ENCODE results near the gene NUDT14. TPM values are rescaled to one million over a fixed set of nuclear protein-coding genes. Genes with fewer than 3 reads are reported as not detected.

NUDT14 gene
- total RNA-seq, 1 donor from 2014 or later = 37.4 TPM

GRCh38 chr14:105143451-105144025 lies 37.6 kb downstream of the NUDT14 start:
- TF ChIP-seq CTCF (IDR thresholded peaks at IDR 0.05) = no peak
- Mint-ChIP-seq H3K27me3 (ENCODE audit: low read depth) (no peaks in the 10 kb centered on the region), H3K27ac (ENCODE audit: unreplicated experiment) (no peak overlapping the region), H3K4me1 (ENCODE audit: low read depth) (no peaks in the 10 kb centered on the region), H3K9me3 (ENCODE audit: low read depth) (peaks cover 4% of the 10 kb centered on the region), H3K4me3 (ENCODE audit: unreplicated experiment) (no peak overlapping the region), H3K36me3 (ENCODE audit: low read depth) (peaks cover 17% of the 10 kb centered on the region)
- peak; percentile 90 for DNase-seq (ENCODE audit: low spot score)

GRCh38 chr14:105142651-105143450 lies 38.3 kb downstream of the NUDT14 start:
- TF ChIP-seq CTCF (IDR thresholded peaks at IDR 0.05) = no peak
- no peaks in the 10 kb centered on the region for H3K27me3 Mint-ChIP-seq (ENCODE audit: low read depth)
- peak; percentile 93 for DNase-seq (ENCODE audit: low spot score)
- H3K36me3 Mint-ChIP-seq (ENCODE audit: low read depth) = peaks cover 17% of the 10 kb centered on the region
- no peak overlapping the region for H3K4me3 Mint-ChIP-seq (ENCODE audit: unreplicated experiment)
- no peak overlapping the region for H3K27ac Mint-ChIP-seq (ENCODE audit: unreplicated experiment)
- peaks cover 4% of the 10 kb centered on the region for H3K9me3 Mint-ChIP-seq (ENCODE audit: low read depth)
- no peaks in the 10 kb centered on the region for H3K4me1 Mint-ChIP-seq (ENCODE audit: low read depth)

- H3K36me3 Mint-ChIP-seq (ENCODE audit: low read depth) = peaks cover 14% of the 10 kb centered on the region
Observed at GRCh38 chr14:105141486-105142281, 39.4 kb downstream of the NUDT14 start.

GRCh38 chr14:105141026-105141425 lies 40.1 kb downstream of the NUDT14 start:
- peak; percentile 46 for DNase-seq (ENCODE audit: low spot score)
- Mint-ChIP-seq H3K27me3 (ENCODE audit: low read depth) (no peaks in the 10 kb centered on the region), H3K36me3 (ENCODE audit: low read depth) (peaks cover 14% of the 10 kb centered on the region), H3K9me3 (ENCODE audit: low read depth) (peaks cover 4% of the 10 kb centered on the region), H3K4me1 (ENCODE audit: low read depth) (no peaks in the 10 kb centered on the region), H3K4me3 (ENCODE audit: unreplicated experiment) (no peak overlapping the region), H3K27ac (ENCODE audit: unreplicated experiment) (no peak overlapping the region)
- TF ChIP-seq CTCF (IDR thresholded peaks at IDR 0.05) = no peak

More at GRCh38 chr14:105141486-105142281, 39.4 kb downstream of the NUDT14 start:
- Mint-ChIP-seq H3K27me3 (ENCODE audit: low read depth) (no peaks in the 10 kb centered on the region), H3K4me1 (ENCODE audit: low read depth) (no peaks in the 10 kb centered on the region), H3K9me3 (ENCODE audit: low read depth) (peaks cover 4% of the 10 kb centered on the region), H3K27ac (ENCODE audit: unreplicated experiment) (no peak overlapping the region), H3K4me3 (ENCODE audit: unreplicated experiment) (no peak overlapping the region)
- TF ChIP-seq CTCF (IDR thresholded peaks at IDR 0.05) = no peak
- DNase-seq (ENCODE audit: low spot score) = peak; percentile 85

GRCh38 chr14:105140581-105140980 lies 40.5 kb downstream of the NUDT14 start:
- Mint-ChIP-seq H3K36me3 (ENCODE audit: low read depth) (peaks cover 14% of the 10 kb centered on the region), H3K4me1 (ENCODE audit: low read depth) (no peaks in the 10 kb centered on the region), H3K4me3 (ENCODE audit: unreplicated experiment) (no peak overlapping the region), H3K27me3 (ENCODE audit: low read depth) (no peaks in the 10 kb centered on the region), H3K27ac (ENCODE audit: unreplicated experiment) (no peak overlapping the region), H3K9me3 (ENCODE audit: low read depth) (peaks cover 4% of the 10 kb centered on the region)
- DNase-seq (ENCODE audit: low spot score) = peak; percentile 46
- TF ChIP-seq CTCF (IDR thresholded peaks at IDR 0.05) = no peak

Measured in chondrocyte (in vitro differentiated cells).